Activated T-cell treated with anti-CD3 and anti-CD28 coated beads, Interleukin-2, amount 50 U/mL, for 48 hours (primary cell): Measurements from ENCODE around the gene SLX1A.
"Not testable (repeated sequence)": the region's sequence is repeated elsewhere in the genome, so short reads cannot be mapped to it uniquely, and the experiment has no call there.

ENCODE experiments used
- DNase-seq, 2 experiments: peaks; one replicate each; pipeline ENCODE4 v3.0.0-alpha.2; 2020

Gene SLX1A

GRCh38 chr16:30193615-30194014 is at the start of gene SLX1A, which contains the start of gene BOLA2B:
Gene SLX1A, plus strand, starts transcription at chr16:30193875. Its CDS starts 210 bp downstream, at chr16:30194085.
Gene BOLA2B, minus strand, starts transcription at chr16:30193666. Its CDS starts 71 bp downstream, at chr16:30193595.
- DNase-seq: not testable (repeated sequence)

DNA sequence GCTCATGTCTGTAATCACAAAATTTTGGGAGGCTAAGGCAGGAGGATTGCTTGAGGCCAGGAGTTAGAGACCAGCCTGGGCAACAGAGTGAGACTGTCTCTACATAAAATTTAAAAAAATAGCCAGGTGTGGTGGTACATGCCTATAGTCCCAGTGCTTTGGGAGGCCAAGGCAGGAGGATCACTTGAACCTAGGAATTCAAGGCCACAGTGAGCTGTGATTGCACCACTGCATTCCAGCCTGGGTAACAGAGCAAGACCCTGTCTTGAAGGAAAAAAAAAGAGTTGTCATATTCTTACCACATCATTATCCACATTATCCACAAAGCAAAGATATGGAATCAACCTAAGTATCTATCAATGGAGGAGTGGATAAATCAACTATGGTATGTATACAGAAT is 49.7 kb upstream of the SLX1A start:
- DNase-seq: no peak

GRCh38 chr16:30144917-30145316 is 48.8 kb upstream of the SLX1A start:
- no peak for DNase-seq

- DNase-seq: no peak
Observed at GRCh38 chr16:30145657-30146056, 48.0 kb upstream of the SLX1A start.

GRCh38 chr16:30147843-30148510 is 45.7 kb upstream of the SLX1A start:
- DNase-seq: no peak

DNA sequence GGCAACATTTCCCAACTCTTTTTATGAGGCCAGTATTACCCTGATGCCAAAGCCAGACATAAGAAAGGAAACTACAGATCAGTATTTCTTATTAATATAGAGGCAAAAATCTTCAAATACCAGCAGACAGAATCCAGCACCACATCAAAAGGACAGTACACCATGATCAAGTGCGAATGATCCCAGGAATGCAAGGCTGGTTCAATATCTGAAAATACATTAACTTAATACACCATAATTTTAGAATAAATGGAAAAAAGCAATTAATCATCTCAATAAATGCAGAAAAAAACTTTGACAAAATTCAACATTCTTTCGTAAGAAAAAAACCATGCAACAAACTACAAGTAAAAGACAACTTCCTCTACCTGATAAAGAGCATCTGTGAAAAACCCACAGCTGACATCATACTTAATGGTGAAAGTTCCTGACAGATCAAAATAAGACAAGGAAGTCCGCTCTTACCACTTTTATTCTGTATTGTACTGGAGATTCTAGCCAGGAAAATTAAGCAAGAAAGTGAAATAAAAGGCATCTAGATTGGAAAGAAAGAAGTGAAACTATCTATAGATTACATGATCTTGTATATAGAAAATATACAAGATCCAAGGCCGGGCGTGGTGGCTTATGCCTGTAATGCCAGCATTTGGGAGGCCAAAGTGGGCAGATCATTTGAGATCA is 44.3 kb upstream of the SLX1A start:
- DNase-seq: no peak

GRCh38 chr16:30151091-30151490 is 42.6 kb upstream of the SLX1A start:
- DNase-seq: no peak

DNA sequence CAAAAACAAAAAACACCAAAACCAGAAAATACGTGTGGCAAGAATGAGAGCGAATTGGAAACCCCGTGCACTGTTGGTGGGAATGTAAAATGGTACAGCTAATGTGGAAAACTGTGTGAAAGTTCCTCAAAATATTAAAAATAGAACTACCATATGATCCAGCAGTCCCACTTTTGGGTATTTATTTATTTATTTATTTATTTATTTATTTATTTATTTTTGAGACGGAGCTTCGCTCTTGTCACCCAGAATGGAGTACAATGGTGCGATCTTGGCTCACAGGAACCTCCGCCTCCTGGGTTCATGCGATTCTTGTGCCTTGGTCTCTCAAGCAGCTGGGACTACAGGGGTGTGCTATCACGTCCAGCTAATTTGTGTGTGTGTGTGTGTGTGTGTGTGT is 41.2 kb upstream of the SLX1A start:
- no peak for DNase-seq

- no peak for DNase-seq
Observed at GRCh38 chr16:30155188-30155587, 38.5 kb upstream of the SLX1A start.

DNA sequence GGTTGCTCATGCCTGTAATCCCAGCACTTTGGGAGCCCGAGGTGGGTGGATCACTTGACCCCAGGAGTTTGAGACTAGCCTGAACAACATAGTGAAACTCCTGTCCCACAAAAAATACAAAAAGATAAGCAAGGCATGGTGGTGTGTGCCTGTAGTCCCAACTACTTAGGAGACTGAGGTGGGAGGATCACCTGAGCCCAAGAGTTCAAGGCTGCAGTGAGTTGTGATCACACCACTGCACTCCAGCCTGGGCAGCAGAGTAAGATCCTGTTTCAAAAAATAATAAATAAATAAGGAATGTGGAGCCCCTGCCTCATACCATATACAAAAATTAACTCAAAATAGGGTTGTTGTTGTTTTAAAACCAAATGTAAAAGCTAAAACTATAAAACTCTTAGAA is 36.5 kb upstream of the SLX1A start:
- no peak for DNase-seq

DNA sequence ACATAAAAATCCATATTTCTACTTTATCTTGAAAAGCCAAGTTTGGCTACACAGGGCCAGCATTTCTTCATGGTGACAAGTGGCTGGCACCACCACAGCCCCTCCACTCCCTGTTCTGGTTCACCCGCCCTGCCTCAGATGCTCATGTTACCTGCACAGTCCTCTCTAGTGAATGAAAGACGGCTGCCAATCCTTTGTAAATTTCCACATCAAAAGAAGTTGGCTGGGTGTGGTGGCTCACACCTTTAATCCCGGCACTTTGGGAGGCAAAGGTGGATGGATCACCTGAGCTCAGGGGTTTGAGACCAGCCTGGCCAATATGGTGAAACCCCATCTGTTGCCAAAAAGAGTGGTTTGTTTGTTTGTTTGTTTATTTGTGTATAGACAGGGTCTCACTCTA is 30.1 kb upstream of the SLX1A start:
- no peak for DNase-seq

DNA sequence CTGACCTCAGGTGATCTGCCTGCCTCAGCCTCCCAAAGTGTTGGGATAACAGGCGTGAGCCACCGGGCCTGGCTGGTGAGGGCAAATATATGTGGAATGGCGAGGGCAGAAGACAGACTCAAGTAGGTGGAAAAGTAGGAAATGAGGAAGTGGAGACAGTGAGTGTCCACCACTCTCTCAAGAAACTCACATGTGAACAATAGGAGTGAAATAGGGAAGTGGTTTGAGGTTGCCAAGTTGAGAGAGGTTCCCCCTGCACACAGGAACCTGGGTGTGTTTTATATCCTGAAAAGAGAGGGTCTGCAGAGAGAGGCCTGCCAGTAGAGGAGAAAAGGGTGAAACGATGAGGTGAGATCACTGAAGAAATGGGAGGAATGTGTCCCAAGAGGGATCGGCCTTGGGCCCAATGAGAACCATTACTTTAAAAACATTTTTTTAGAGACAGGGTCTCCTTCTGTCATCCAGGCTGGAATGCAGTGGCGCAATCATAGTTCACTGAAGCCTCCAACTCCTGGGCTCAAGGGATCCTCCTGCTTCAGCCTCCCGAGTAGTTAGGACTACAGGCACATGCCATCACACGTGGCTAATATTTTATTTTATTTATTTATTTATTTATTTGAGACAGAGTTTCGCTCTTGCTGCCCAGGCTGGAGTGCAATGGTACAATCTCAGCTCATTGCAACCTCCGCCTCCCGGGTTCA is 27.3 kb upstream of the SLX1A start:
- no peak for DNase-seq

- DNase-seq: not testable (repeated sequence)
Observed at GRCh38 chr16:30168746-30169145, 24.9 kb upstream of the SLX1A start.

- not testable (repeated sequence) for DNase-seq
Observed at GRCh38 chr16:30169416-30169815, 24.3 kb upstream of the SLX1A start.

GRCh38 chr16:30170145-30170544 is 23.5 kb upstream of the SLX1A start:
- not testable (repeated sequence) for DNase-seq

DNA sequence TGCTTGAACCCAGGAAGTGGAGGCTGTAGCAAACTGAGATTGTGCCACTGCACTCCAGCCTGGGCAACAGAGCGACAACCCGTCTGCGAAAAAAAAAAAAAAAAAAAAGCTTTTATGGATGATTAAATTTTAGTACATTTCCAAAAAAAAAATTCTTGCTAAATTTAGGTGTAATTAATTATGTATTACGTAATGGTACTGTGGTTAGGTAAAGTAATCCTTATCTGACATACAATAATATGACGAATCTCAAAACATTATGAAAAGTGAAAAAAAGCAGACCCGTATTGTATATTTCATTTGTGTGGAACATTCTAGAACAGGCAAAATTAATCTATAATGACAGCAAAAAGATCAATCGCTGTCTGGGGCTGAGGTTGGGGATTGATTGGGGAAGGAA is 20.6 kb upstream of the SLX1A start:
- no peak for DNase-seq

DNA sequence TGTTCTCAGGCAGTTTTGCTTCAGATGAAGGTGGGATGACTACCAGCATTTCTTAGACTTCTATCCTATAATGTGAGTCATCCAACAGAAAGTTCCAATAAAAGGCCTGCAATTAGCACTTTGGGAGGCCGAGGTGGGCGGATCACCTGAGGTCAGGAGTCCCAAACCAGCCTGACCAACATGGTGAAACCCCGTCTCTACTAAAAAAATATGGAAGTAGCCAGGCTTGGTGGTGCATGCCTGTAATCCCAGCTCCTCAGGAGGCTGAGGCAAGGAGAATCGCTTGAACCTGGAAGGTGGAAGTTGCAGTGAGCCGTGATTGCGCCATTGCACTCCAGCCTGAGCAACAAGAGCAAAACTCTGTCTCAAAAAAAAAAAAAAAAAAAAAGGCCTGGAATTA is 16.8 kb upstream of the SLX1A start:
- DNase-seq: not testable (repeated sequence)

DNA sequence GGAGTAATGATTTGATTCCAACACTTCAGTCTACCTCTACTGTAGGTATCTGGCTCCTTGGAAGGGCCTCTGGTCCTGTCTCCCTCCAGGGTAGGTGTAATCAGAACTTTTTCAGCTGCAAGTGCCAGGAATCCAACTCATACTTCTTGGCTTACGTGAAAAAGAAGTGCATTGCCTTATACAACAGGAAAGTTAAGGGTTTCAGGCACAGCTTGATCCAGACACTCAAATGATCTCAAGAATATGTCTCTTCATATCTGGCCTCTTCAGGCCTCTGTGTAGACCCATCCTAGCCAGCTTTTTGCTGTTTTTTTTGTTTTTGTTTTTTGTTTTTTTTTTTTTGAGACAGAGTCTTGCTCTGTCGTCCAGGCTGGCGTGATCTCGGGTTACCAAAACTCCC is 14.5 kb upstream of the SLX1A start:
- no peak for DNase-seq

DNA sequence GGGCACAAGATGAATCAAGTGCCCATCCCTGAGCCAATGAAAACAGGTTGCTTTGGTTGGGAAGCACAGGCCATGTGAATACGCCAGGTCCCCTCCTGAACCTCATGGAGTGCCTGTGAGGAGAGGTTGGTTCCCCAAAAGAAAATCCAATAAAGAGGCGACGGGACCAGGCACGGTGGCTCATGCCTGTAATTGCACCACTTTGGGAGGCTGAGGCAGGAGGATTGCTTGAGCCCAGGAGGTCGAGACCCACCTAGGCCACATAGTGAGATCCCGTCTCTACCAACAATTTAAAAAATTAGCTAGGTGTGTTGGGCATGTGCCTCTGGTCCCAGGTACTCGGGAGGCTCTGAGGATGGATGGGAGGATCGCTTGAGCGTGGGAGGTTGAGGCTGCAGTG is 13.7 kb upstream of the SLX1A start:
- DNase-seq: no peak

- no peak for DNase-seq
Observed at GRCh38 chr16:30180741-30181140, 12.9 kb upstream of the SLX1A start.

DNA sequence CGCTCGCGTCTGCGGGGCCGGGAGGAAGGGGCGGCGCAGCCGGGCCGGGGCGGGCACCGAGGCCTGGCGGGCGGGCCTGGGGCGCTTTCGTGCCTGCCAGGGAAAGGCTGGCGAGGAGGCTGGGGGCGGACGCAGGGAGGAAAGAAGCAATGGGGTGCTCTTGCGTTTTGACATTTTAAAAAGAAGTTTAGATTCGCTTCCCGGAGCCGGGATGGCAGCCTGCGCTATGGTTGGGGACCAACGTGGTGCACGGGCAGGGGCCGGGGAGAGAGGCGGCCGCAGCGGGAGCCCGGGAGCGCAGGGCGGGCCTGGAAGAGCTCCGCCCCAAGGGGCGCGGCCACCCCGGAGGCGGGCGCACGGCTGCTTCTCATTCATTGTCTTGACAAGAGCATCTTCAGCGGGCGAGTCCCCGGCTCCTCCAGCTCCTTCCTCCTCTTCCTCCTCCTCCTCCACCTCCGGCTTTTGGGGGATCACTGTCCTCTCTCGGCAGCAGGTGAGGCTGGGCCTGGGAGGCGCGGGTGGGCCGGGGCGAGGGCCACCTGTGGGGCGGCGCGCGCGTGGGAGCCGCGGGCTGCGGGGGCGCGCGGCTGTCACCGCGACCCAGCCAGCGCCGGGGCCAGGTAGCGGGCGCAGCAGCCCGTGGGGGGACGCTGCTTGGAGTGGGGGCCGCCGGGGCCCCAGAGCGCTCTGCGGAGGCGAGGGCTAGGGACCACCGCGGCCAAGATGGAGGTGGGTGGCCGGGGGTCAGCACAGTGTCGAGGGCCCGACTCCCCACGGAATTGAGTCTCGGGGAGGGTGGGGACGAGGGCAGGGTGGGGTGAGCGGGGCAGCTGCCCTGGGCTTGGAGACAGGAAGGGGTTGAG is 10.2 kb upstream of the SLX1A start, which contains the start of gene CORO1A:
Gene CORO1A (plus strand): TSS at position 370 of the 863 bp plus-strand sequence. CDS start 1,608 bp downstream, outside the sequence.
- peak; percentile 90 to 94 for DNase-seq

DNA sequence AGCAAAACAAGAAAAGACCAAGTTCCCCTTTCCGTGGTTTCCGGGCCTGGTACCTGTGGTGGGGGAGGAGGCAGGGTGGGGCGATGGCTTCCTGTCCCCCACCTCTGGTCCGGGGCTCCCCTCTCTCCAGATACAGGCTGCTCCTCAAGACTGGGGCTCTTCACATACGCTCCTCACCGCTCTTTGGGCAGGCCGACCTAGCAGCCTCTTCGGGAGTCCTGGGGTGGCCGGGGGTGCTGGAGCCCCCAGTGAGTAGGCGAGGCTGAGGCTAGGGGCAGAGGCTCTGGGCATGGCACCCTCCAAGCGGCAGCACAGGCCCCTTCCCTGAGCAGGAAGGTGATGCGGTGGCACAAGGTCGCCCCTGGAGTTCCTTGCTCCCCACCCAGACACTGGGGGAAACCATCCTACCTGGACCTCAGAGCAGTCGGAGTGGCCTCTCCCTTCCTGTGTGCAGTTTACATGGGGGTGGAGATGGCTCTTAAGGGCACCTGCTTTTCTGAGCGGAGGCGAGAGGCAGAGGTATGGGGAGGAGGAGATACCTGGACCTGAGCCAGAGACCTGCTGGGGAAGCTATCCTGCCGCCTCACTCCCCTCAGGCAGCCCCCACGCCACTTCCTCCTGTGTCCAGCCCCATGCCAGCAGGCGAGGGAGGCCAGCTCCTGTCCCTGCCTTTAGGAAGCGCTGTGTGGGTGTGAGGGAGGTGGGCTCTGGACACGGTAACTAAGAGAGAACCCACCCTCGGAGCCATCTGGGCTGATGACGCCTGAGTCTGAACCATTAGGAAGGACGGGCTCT is 9.4 kb upstream of the SLX1A start:
- DNase-seq: peak; percentile 70 to 78
